OCI-LY1 (cell line): ENCODE data around the gene PIGT.

Source experiments
- H2AFZ ChIP-seq: fragments of 200-600 bp; sonication (generic), shearing (Covaris generic); 2 replicates; pipeline ENCODE4 v1.6.0; 2014; ENCODE audit warnings: antibody characterized with exemption, mild to moderate bottlenecking, low read length
- H3F3A ChIP-seq: fragments of 200-600 bp; sonication (generic), shearing (Covaris generic); 2 replicates; pipeline ENCODE4 v1.6.0; 2014; ENCODE audit warnings: mild to moderate bottlenecking, antibody characterized with exemption, low read length, moderate library complexity; ENCODE audit not compliant: insufficient read depth
- H3K27ac ChIP-seq: fragments of 200-600 bp; sonication (generic); 2 replicates; pipeline ENCODE4 v1.5.1; 2014; ENCODE audit warnings: low read length, mixed run types, mild to moderate bottlenecking, low read depth; ENCODE audit not compliant: poor library complexity, severe bottlenecking
- H3K27me3 ChIP-seq: fragments of 200-600 bp; sonication (generic); 2 replicates; pipeline ENCODE4 v1.6.0; 2014; ENCODE audit warnings: antibody characterized with exemption, mild to moderate bottlenecking, low read length, moderate library complexity; ENCODE audit not compliant: insufficient read depth
- H3K36me3 ChIP-seq: fragments of 200-600 bp; sonication (generic); 2 replicates; pipeline ENCODE4 v1.6.1; 2014; ENCODE audit warnings: mild to moderate bottlenecking, antibody characterized with exemption, low read length, moderate library complexity, mixed read lengths; ENCODE audit not compliant: insufficient read depth
- H3K4me1 ChIP-seq: fragments of 200-600 bp; sonication (generic); 2 replicates; pipeline ENCODE4 v1.5.1; 2014; ENCODE audit warnings: mild to moderate bottlenecking, low read length, moderate library complexity; ENCODE audit not compliant: insufficient read depth, severe bottlenecking
- H3K4me2 ChIP-seq: fragments of 200-600 bp; sonication (generic), shearing (Covaris generic); 2 replicates; pipeline ENCODE4 v1.6.1; 2014; ENCODE audit warnings: low read length
- H3K4me3 ChIP-seq: fragments of 200-600 bp; sonication (generic); 2 replicates; pipeline ENCODE4 v1.5.1; 2014; ENCODE audit warnings: low read length, low read depth, mild to moderate bottlenecking, mixed read lengths; ENCODE audit not compliant: poor library complexity, severe bottlenecking
- H3K79me2 ChIP-seq: fragments of 200-600 bp; shearing (Covaris generic); 2 replicates; pipeline ENCODE4 v1.6.1; 2016; ENCODE audit warnings: mixed run types, low read length, mixed read lengths; ENCODE audit not compliant: insufficient read depth
- H3K9ac ChIP-seq: fragments of 200-600 bp; sonication (generic), shearing (Covaris generic); 2 replicates; pipeline ENCODE4 v1.6.1; 2014; ENCODE audit warnings: mild to moderate bottlenecking, low read length, mixed read lengths
- H3K9me2 ChIP-seq: fragments of 200-600 bp; sonication (generic), shearing (Covaris generic); 2 replicates; pipeline ENCODE4 v1.6.1; 2014; ENCODE audit warnings: low read depth, mild to moderate bottlenecking, low read length, mixed read lengths
- H3K9me3 ChIP-seq: fragments of 200-600 bp; shearing (Covaris generic); 2 replicates; pipeline ENCODE4 v1.6.1; 2014; ENCODE audit warnings: low read length, mixed read lengths
- H4K20me1 ChIP-seq: fragments of 200-600 bp; sonication (generic), shearing (Covaris generic); 2 replicates; pipeline ENCODE4 v1.6.0; 2016; ENCODE audit warnings: mild to moderate bottlenecking, low read length; ENCODE audit not compliant: insufficient read depth
- CTCF ChIP-seq: fragments of 200-600 bp; sonication (generic), shearing (Covaris generic); IDR thresholded peaks from 2 replicates; pipeline ENCODE4 v1.5.1; 2017; ENCODE audit warnings: mild to moderate bottlenecking, antibody characterized with exemption, low read length, moderate library complexity, mixed read lengths
- EZH2 ChIP-seq: fragments of 200-600 bp; sonication (generic), shearing (Covaris generic); IDR thresholded peaks from 2 replicates; pipeline ENCODE4 v1.8.0; 2017; ENCODE audit warnings: borderline replicate concordance, mixed run types, mild to moderate bottlenecking, antibody characterized with exemption, low read length, moderate library complexity, mixed read lengths

Gene PIGT

GRCh38 chr20:45404438-45404837 is 11.5 kb upstream of the PIGT start:
- peaks cover 15% of the 10 kb centered on the region for H3K9me3 ChIP-seq
- no peak overlapping the region for H3K4me3 ChIP-seq
- H3K4me1 ChIP-seq = peaks cover 12% of the 10 kb centered on the region
- no peaks in the 10 kb centered on the region for H3K79me2 ChIP-seq
- no peak overlapping the region for H3K27ac ChIP-seq
- H4K20me1 ChIP-seq = no peaks in the 10 kb centered on the region
- H3K9me2 ChIP-seq = no peaks in the 10 kb centered on the region
- peaks cover 9% of the 10 kb centered on the region; the same call in 1 of the 2 replicates for H3K27me3 ChIP-seq
- no peak overlapping the region for H3K4me2 ChIP-seq
- TF ChIP-seq EZH2 (no peak), CTCF (no peak)
- no peaks in the 10 kb centered on the region; the same call in 1 of the 2 replicates for H3K36me3 ChIP-seq
- H3F3A ChIP-seq = no peaks in the 10 kb centered on the region
- no peak overlapping the region for H3K9ac ChIP-seq
- no peak overlapping the region for H2AFZ ChIP-seq

- H3K9ac ChIP-seq = no peak overlapping the region
- peak overlapping the region; percentile 40 for H3K4me2 ChIP-seq
- H3K4me3 ChIP-seq = peak overlapping the region; percentile 45
- no peak overlapping the region for H3K27ac ChIP-seq
- no peaks in the 10 kb centered on the region; the same call in 1 of the 2 replicates for H3K36me3 ChIP-seq
- H3K79me2 ChIP-seq = no peaks in the 10 kb centered on the region
- H2AFZ ChIP-seq = no peak overlapping the region
- no peaks in the 10 kb centered on the region for H3F3A ChIP-seq
- H3K27me3 ChIP-seq = peaks cover 9% of the 10 kb centered on the region; the same call in 1 of the 2 replicates
- TF ChIP-seq CTCF (no peak), EZH2 (no peak)
- H3K9me3 ChIP-seq = peaks cover 4% of the 10 kb centered on the region; the same call in 1 of the 2 replicates
- H3K9me2 ChIP-seq = no peaks in the 10 kb centered on the region
- no peaks in the 10 kb centered on the region for H4K20me1 ChIP-seq
- H3K4me1 ChIP-seq = peaks cover 12% of the 10 kb centered on the region
Measured at GRCh38 chr20:45405571-45406259, 10.2 kb upstream of the PIGT start.

GRCh38 chr20:45406260-45407066 is 9.5 kb upstream of the PIGT start:
- Histone ChIP-seq H3K9ac (no peak overlapping the region), H3K27me3 (peaks cover 9% of the 10 kb centered on the region; the same call in 1 of the 2 replicates), H3K4me2 (peak overlapping the region; percentile 40), H3K36me3 (no peaks in the 10 kb centered on the region; the same call in 1 of the 2 replicates), H3F3A (no peaks in the 10 kb centered on the region), H3K4me3 (peak overlapping the region; percentile 45), H4K20me1 (no peaks in the 10 kb centered on the region), H3K27ac (no peak overlapping the region), H3K9me3 (peaks cover 3% of the 10 kb centered on the region; the same call in 1 of the 2 replicates), H2AFZ (no peak overlapping the region), H3K9me2 (no peaks in the 10 kb centered on the region), H3K79me2 (no peaks in the 10 kb centered on the region), H3K4me1 (peaks cover 12% of the 10 kb centered on the region)
- TF ChIP-seq EZH2 (no peak), CTCF (no peak)
